ENCODE data around the gene DLG2.

- TF ChIP-seq CTCF (IDR thresholded peaks at IDR 0.05; ENCODE audit: low read length) (peak; percentile 36; the same call in 1 of the 2 replicates), EZH2 (IDR thresholded peaks at IDR 0.05; ENCODE audit: borderline replicate concordance, low read length) (no peak)
These were observed 1939.4 kb downstream of the DLG2 start for GRCh38 chr11:83687787-83688186.

All from OCI-LY1 (cell line).